Mesenchymal stem cell (in vitro differentiated cells and primary cell): ENCODE data around the gene FGGY.

Source experiments
- DNase-seq: peaks from one replicate; pipeline ENCODE4 v3.0.0-alpha.2; 2013
- H2AFZ ChIP-seq: one replicate; pipeline ENCODE4 v1.6.1; 2013; ENCODE audit warnings: low read depth, mild to moderate bottlenecking, control low read depth, inconsistent platforms, low read length, moderate library complexity
- H2AK5ac ChIP-seq: 2 replicates; pipeline ENCODE4 v1.6.1; 2013; ENCODE audit warnings: low read length, moderate library complexity, mild to moderate bottlenecking, inconsistent platforms; ENCODE audit not compliant: severe bottlenecking
- H2BK120ac ChIP-seq: one replicate; pipeline ENCODE4 v1.6.1; 2013; ENCODE audit warnings: low read depth, mild to moderate bottlenecking, inconsistent platforms, low read length, moderate library complexity
- H2BK12ac ChIP-seq, 2 experiments: one replicate each; pipeline ENCODE4 v1.6.1; 2013; ENCODE audit warnings: inconsistent platforms in 2 of 2, low read length in 2 of 2, mild to moderate bottlenecking in 2 of 2, moderate library complexity in 2 of 2, control low read depth in 1 of 2
- H2BK15ac ChIP-seq: one replicate; pipeline ENCODE4 v1.6.1; 2013; ENCODE audit warnings: mild to moderate bottlenecking, low read depth, inconsistent platforms; ENCODE audit not compliant: poor library complexity, severe bottlenecking
- H2BK5ac ChIP-seq: 2 replicates; pipeline ENCODE4 v1.6.1; 2013; ENCODE audit warnings: low read depth, mild to moderate bottlenecking, low read length, control low read depth, inconsistent platforms; ENCODE audit not compliant: poor library complexity, severe bottlenecking
- H3K14ac ChIP-seq, 2 experiments: one replicate each; pipeline ENCODE4 v1.6.1; 2013; ENCODE audit warnings: inconsistent platforms in 2 of 2, low read length in 2 of 2, control low read depth in 1 of 2, mild to moderate bottlenecking in 1 of 2, moderate library complexity in 1 of 2
- H3K18ac ChIP-seq, 2 experiments: one replicate each; pipeline ENCODE4 v1.6.1; 2013; ENCODE audit warnings: inconsistent platforms in 2 of 2, low read length in 2 of 2, control low read depth in 1 of 2, low read depth in 1 of 2, mild to moderate bottlenecking in 1 of 2
- H3K23ac ChIP-seq, 2 experiments: one replicate each; pipeline ENCODE4 v1.6.1; 2013; ENCODE audit warnings: inconsistent platforms in 2 of 2, low read length in 2 of 2, mild to moderate bottlenecking in 2 of 2, moderate library complexity in 2 of 2, control low read depth in 1 of 2
- H3K27ac ChIP-seq: 2 replicates; pipeline ENCODE4 v1.5.1; 2013; ENCODE audit warnings: mild to moderate bottlenecking, moderate library complexity, low read length, control low read depth, inconsistent platforms; ENCODE audit not compliant: poor library complexity, severe bottlenecking
- H3K27me3 ChIP-seq, 2 experiments: 2 replicates each; pipeline versions ENCODE4 v1.6.1 to v1.7.0; 2013; ENCODE audit warnings: low read length in 2 of 2, mild to moderate bottlenecking in 2 of 2, moderate library complexity in 2 of 2, control low read depth in 1 of 2, inconsistent platforms in 1 of 2; ENCODE audit not compliant: control insufficient read depth in 1 of 2, insufficient read depth in 1 of 2
- H3K36me3 ChIP-seq, 2 experiments: 2 replicates each; pipeline versions ENCODE4 v1.6.1 to v1.7.0; 2013; ENCODE audit warnings: low read length in 2 of 2, control low read depth in 1 of 2, inconsistent platforms in 1 of 2, low read depth in 1 of 2, mild to moderate bottlenecking in 1 of 2; ENCODE audit not compliant: insufficient read depth in 2 of 2, control insufficient read depth in 1 of 2
- H3K4ac ChIP-seq, 2 experiments: one replicate each; pipeline ENCODE4 v1.6.1; 2013; ENCODE audit warnings: inconsistent platforms in 2 of 2, low read length in 2 of 2, mild to moderate bottlenecking in 2 of 2, moderate library complexity in 2 of 2, control low read depth in 1 of 2, low read depth in 1 of 2
- H3K4me1 ChIP-seq: 2 replicates; pipeline ENCODE4 v1.6.1; 2013; ENCODE audit warnings: low read depth, low read length, control low read depth; ENCODE audit not compliant: control insufficient read depth, insufficient read depth
- H3K4me2 ChIP-seq: 2 replicates; pipeline ENCODE4 v1.6.1; 2013; ENCODE audit warnings: low read length, mild to moderate bottlenecking, inconsistent platforms; ENCODE audit not compliant: poor library complexity, severe bottlenecking
- H3K4me3 ChIP-seq, 2 experiments: 2 replicates each; pipeline versions ENCODE4 v1.5.1 to v1.7.0; 2013; ENCODE audit warnings: low read length in 2 of 2, mild to moderate bottlenecking in 2 of 2, control low read depth in 1 of 2, low read depth in 1 of 2; ENCODE audit not compliant: insufficient read depth in 1 of 2
- H3K79me1 ChIP-seq: replicated peaks from 2 replicates; pipeline ENCODE4 v1.6.1; 2013; ENCODE audit warnings: mild to moderate bottlenecking, control low read depth, low read length, inconsistent platforms; ENCODE audit not compliant: poor library complexity, severe bottlenecking
- H3K9ac ChIP-seq: 2 replicates; pipeline ENCODE4 v1.7.0; 2013; ENCODE audit warnings: mild to moderate bottlenecking, low read length, moderate library complexity
- H3K9me3 ChIP-seq: 2 replicates; pipeline ENCODE4 v1.7.0; 2013; ENCODE audit warnings: mild to moderate bottlenecking, low read length; ENCODE audit not compliant: control insufficient read depth
- H4K8ac ChIP-seq: one replicate; pipeline ENCODE4 v1.6.1; 2013; ENCODE audit warnings: inconsistent platforms, mild to moderate bottlenecking, low read length, moderate library complexity
- H4K91ac ChIP-seq: one replicate; pipeline ENCODE4 v1.6.1; 2013; ENCODE audit warnings: mild to moderate bottlenecking, low read length, inconsistent platforms
- WGBS: methylation state at CpG from one replicate; pipeline ENCODE4 v1.1.7; 2013; ENCODE audit warnings: mixed read lengths; 5-methylcytosine and 5-hydroxymethylcytosine counted together

The FGGY gene

DNA sequence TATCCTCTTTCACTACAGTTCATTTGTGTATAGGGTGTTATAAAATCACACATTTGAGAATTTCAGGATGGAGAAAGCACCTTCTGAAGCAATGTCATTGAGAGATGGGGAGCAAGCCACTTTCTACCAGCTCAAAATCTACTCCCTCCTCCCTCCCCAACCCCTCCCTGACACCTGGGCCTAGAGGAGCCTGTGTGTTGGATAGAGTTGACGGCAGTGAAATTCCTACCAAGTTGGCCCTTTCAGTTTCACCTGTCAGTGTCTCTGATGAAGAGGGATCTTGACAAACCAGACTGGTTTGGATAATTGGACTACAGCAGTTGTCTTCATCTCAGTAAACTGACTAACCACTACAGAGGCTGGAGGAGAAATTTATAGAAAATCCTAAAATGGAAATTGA, 392.8 kb downstream of the FGGY start:
- Histone ChIP-seq H2BK12ac (no peak overlapping the region), H3K18ac (no peak overlapping the region), H2BK120ac (no peak overlapping the region), H3K14ac (no peak overlapping the region), H2BK15ac (peak overlapping the region; percentile 44), H2AFZ (no peak overlapping the region), H3K27me3 (no peaks in the 10 kb centered on the region), H3K9me3 (no peaks in the 10 kb centered on the region), H4K8ac (no peak overlapping the region), H2BK5ac (no peak overlapping the region), H3K9ac (no peak overlapping the region), H3K4ac (no peak overlapping the region), H3K4me2 (no peak overlapping the region), H3K23ac (no peak overlapping the region), H2AK5ac (no peak overlapping the region), H3K27ac (no peak overlapping the region), H3K4me3 (no peak overlapping the region), H4K91ac (no peak overlapping the region), H3K79me1 (no peaks in the 10 kb centered on the region), H3K4me1 (peaks cover 2% of the 10 kb centered on the region), H3K36me3 (no peaks in the 10 kb centered on the region)
- no peak for DNase-seq
- WGBS = 100% methylated on average over 1 of the region's 1 CpG

- no peak overlapping the region for H4K91ac ChIP-seq
- no peak overlapping the region for H3K23ac ChIP-seq
- H4K8ac ChIP-seq = no peak overlapping the region
- H2AK5ac ChIP-seq = no peak overlapping the region
- H3K14ac ChIP-seq = no peak overlapping the region
- no peak overlapping the region for H2BK15ac ChIP-seq
- no peaks in the 10 kb centered on the region for H3K9me3 ChIP-seq
- H3K4me1 ChIP-seq = no peaks in the 10 kb centered on the region
- H3K4me3 ChIP-seq = no peak overlapping the region
- no peak for DNase-seq
- H3K4ac ChIP-seq = no peak overlapping the region
- WGBS = 98% methylated on average over 7 of the region's 7 CpGs
- no peak overlapping the region for H2BK120ac ChIP-seq
- H3K27ac ChIP-seq = no peak overlapping the region
- no peaks in the 10 kb centered on the region for H3K79me1 ChIP-seq
- no peak overlapping the region for H2BK5ac ChIP-seq
- peak overlapping the region in 1 of 2 experiments; percentile 7 for H3K18ac ChIP-seq
- H2AFZ ChIP-seq = no peak overlapping the region
- no peaks in the 10 kb centered on the region for H3K27me3 ChIP-seq
- peak overlapping the region; percentile 82 for H3K9ac ChIP-seq
- H3K36me3 ChIP-seq = no peaks in the 10 kb centered on the region
- no peak overlapping the region for H3K4me2 ChIP-seq
- H2BK12ac ChIP-seq = peak overlapping the region in 1 of 2 experiments; percentile 59
These were observed 393.5 kb downstream of the FGGY start for GRCh38 chr1:59690171-59690930.

DNA sequence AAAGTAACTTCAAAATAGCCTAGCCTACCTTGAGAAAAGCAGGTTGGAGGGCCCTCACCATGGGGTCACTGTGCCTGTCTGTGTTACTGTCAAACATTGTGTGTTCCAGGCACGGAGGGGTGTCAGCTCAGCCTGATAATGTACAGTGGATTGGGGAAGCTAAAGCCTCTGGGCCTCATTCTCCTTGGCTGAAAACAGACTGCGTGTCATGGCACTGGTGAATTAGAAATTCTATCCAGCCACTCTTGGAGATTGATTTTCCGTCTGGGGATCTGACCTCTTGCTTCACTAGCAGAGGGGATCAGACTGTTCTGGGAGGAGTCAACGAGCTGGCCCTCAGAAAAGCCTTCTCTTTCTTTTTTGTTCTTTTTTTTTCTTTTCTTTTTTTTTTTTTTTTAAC, 394.4 kb downstream of the FGGY start:
- Histone ChIP-seq H4K8ac (no peak overlapping the region), H3K27ac (no peak overlapping the region), H3K27me3 (no peaks in the 10 kb centered on the region), H2BK120ac (no peak overlapping the region), H2BK15ac (no peak overlapping the region), H3K23ac (no peak overlapping the region), H3K9me3 (no peaks in the 10 kb centered on the region), H3K4me1 (no peaks in the 10 kb centered on the region), H3K9ac (peak overlapping the region; percentile 82), H3K14ac (no peak overlapping the region), H3K4me3 (peak overlapping the region in 1 of 2 experiments; percentile 26), H2AK5ac (no peak overlapping the region), H3K36me3 (no peaks in the 10 kb centered on the region), H3K4me2 (no peak overlapping the region), H2BK12ac (peak overlapping the region in 1 of 2 experiments; percentile 42), H2BK5ac (no peak overlapping the region), H4K91ac (no peak overlapping the region), H2AFZ (no peak overlapping the region), H3K4ac (peak overlapping the region in 1 of 2 experiments; percentile 83), H3K18ac (peak overlapping the region in 1 of 2 experiments; percentile 77), H3K79me1 (no peaks in the 10 kb centered on the region)
- DNase-seq = peak; percentile 54
- WGBS = 85% methylated on average over 3 of the region's 4 CpGs

DNA sequence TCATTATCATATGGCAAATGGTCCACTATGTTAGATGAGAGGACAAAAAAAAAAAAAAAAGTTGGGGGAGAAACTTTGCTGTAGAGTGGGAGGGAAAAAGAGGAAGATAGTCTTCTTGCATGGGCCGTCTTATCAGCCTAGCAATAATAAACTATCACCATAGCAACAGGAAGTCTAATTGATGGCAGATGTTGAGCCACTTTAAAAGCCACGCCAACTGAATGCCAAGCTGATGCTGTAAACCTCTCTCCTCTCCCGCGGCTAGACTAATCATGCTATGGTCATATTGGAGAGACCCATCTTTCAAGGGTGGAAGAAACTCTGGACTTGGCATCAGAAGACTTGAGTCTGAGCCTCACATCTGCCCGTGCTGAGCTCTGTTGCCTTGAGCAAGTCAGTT, 395.7 kb downstream of the FGGY start:
- no peak overlapping the region for H4K91ac ChIP-seq
- H3K4ac ChIP-seq = no peak overlapping the region
- no peak overlapping the region for H2BK15ac ChIP-seq
- no peak overlapping the region for H2AFZ ChIP-seq
- H3K14ac ChIP-seq = no peak overlapping the region
- no peaks in the 10 kb centered on the region for H3K9me3 ChIP-seq
- H3K79me1 ChIP-seq = no peaks in the 10 kb centered on the region
- H3K27me3 ChIP-seq = no peaks in the 10 kb centered on the region
- H3K27ac ChIP-seq = no peak overlapping the region
- no peaks in the 10 kb centered on the region for H3K36me3 ChIP-seq
- H4K8ac ChIP-seq = no peak overlapping the region
- peak; percentile 90 for DNase-seq
- H3K18ac ChIP-seq = no peak overlapping the region
- WGBS = 67% methylated on average over 4 of the region's 5 CpGs
- no peak overlapping the region for H2AK5ac ChIP-seq
- no peak overlapping the region for H2BK12ac ChIP-seq
- no peak overlapping the region for H3K23ac ChIP-seq
- H2BK120ac ChIP-seq = no peak overlapping the region
- peak overlapping the region; percentile 82 for H3K9ac ChIP-seq
- no peak overlapping the region for H3K4me2 ChIP-seq
- no peak overlapping the region for H2BK5ac ChIP-seq
- H3K4me3 ChIP-seq = no peak overlapping the region
- no peaks in the 10 kb centered on the region for H3K4me1 ChIP-seq
